GM21529 (cell line): Measurements from ENCODE around the gene ADAMTS8.
"Not testable (repeated sequence)": the region's sequence is repeated elsewhere in the genome, so short reads cannot be mapped to it uniquely, and the experiment has no call there.

Experiments used
- ATAC-seq: cut with Tn5 transposase; IDR thresholded peaks from one replicate; pipeline ENCODE4 v1.9.1; 2021; ENCODE audit not compliant: unreplicated experiment

Gene ADAMTS8

DNA sequence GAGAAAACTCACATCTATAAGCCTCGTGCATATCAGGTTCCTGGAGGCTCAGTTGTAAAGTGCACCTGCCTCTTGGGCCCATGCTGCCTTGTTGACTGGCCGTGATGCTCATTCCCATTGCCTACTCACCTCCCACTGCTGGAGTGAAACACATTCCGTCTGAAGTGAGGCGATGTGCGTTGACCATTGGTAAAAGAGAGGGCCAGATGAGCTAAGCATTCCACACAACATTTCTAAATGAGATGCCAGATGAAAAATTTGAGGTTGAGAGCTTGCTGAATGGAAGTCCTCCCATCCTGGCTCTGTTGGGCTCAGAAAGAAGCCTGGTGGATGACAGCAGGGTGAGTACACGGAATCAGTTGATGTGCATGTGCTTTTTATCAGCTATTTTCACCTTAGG lies 11.5 kb upstream of the ADAMTS8 start:
- no peak for ATAC-seq

DNA sequence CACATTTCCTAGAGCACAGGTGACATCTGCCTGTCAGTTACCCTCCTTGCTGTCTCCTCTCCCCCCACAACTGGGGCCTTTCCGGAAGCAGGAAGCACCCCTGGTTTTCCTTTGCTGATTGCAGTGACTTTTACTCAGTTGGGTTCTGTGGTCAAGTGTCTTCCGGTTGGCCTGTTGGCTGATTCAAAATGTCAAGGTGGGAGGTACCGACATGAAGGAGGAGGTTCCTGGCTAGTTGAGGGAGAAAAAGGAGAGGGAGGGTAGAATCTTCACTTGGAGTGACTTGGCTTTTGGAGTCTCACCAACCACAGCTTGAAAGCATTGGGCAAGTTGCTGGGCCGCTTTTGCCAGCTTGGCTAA lies 10.7 kb upstream of the ADAMTS8 start:
- peak; percentile 39 for ATAC-seq

DNA sequence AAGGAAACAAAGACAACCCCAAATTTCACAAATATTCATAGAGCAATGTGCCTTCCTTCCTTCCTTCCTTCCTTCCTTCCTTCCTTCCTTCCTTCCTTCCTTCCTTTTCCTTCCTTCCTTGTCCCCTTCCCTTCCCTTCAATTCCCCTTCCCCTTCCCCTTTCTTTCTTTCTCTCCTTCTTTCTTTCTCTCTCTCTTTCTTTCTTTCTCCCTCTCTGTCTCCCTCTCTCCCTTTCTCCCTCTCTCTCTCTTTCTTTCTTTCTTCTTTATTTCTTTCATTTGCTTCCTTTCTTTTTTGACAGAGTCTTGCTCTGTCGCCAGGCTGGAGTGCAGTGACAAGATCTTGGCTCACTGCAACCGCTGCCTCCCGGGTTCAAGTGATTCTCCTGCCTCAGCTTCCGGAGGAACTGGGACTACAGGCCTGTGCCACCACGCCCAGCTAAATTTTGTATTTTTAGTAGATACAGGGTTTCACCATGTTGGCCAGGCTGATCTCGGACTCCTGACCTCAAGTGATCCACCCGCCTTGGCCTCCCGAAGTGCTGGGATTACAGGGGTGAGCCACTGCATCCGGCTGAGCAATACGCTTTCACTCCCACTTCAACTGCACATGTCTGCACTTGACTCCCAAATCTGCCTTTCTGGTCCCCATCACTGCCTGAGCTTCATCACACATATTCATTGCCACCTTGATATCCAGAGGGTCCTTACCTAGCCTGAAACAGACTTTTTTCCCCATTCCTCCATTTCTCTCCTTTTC lies 10.2 kb upstream of the ADAMTS8 start:
- ATAC-seq = not testable (repeated sequence)

DNA sequence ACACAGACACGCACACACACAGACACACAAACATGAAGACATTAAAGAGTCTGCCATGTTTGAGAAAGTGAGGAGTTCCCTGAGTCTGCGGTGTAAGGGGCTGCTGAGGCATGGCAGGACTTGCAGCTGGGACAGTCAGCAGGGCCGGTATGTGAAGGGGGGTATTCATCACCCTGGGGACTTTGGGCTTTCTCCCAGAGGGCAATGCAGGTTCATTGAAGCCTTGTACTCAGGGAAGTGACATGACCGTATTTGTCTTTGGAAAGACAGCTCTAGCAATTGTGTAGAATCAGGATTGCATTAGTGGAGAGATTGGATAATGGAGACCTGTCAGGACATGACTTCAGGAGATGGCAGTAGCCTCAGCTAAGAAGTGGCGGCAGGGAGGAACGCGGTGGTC lies 9.4 kb upstream of the ADAMTS8 start:
- ATAC-seq = no peak

DNA sequence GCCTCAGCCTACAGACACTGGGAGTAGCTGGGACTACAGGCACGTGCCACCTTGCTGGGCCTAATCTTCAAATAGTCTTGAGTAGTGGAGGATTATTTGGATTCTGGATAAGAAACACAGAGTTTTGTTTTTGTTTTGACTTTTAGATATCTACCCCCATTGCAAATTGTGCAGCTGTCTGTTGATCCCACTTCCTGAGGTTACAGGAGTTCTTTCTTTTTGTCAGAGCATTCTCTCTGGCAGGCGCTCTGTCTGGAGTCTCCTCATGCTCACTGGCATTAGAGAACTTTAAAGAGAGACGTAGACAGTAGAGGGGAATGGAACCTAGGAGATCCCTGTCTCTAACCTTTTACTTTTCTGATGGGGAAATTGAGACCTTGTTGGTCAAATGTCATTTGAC lies 7.8 kb upstream of the ADAMTS8 start:
- ATAC-seq = no peak

DNA sequence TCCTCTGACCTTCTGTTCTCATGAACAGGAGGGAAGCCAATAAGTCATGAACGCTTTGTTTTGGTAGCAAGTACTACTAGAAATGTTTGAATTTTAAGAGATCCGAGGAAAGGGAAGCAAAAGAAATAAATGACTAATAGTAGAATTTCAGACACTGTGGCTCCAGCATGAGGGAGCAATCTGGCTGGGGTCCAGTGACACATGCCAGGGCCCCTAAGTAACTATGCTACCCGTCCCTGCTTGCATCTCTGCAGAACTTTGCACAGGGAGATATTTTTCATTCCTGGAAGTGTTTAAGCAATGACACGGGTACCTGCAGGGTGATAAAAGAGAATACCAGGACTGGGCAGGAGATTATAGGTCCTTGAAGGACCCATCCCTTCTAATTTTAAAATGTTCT lies 7.3 kb upstream of the ADAMTS8 start:
- ATAC-seq = no peak

DNA sequence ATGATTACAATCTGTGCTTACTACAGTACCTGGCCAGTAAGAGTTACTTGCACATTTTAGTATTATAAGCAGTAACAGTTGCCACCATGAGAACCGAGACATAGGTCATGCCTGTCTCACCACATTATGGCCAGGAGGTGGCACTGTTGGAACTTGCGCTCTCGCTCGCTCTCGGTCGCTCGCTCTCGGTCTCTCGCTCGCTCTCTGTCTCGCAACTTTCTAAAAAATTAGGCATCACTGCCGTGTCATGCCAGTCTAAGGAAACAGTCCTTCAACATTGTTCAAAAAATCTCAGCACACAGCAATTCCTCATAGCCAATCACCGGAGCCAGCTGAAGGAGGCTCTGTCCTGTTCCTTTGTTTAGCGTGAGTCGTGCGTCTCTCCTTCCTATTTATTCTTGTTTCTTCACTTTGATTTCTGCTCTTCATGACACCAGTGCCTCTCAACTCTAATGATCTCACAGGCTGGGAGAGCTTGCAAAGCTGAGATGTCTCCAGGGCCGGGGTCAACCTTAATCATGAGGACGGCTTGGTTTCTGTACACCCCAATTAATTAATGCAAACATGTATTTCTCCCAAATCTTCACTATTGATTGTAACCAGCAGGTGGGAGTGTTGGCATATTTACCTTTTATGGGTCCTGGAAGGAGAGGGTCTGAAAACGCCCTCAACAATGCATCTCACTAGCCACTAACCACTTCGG lies 6.3 kb upstream of the ADAMTS8 start:
- ATAC-seq = peak; percentile 85

DNA sequence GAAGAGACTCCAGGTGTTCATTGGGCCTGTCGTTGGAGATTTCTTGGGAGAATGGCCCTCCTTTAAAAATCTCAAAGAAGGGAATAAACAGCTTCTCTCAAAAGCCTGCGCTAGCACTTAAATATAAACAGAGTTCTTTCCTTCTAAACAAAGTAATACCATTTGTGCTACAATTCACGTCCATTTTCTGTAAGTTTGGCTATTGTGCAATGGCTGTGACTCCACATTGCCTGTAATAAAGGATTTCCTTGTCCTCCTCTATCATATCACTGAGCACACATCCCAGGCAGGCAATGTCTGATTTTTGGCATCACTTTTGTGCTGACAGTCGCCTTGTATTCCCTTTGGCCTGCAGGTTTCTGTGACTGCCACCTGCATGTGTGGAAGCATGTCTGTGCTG lies 4.9 kb upstream of the ADAMTS8 start:
- ATAC-seq = no peak

DNA sequence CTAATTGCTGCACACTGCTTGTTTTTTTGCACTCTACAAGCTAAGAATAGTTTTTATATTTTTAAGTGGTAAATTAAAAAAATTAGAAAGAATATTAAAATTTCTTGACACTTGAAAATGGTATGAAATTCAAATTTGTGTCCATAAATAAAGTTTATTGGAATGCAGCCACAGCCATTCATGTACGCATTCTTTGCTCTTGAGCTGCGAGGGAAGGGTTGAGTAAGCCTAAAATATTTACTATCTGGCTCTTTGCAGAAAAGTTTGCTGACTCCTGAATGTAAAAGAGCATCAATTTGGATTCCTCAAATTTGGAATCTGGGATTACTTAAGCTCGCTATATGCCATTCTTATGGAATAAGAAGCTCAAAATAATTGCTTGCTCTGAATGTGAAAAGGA lies 3.4 kb upstream of the ADAMTS8 start:
- ATAC-seq = no peak

DNA sequence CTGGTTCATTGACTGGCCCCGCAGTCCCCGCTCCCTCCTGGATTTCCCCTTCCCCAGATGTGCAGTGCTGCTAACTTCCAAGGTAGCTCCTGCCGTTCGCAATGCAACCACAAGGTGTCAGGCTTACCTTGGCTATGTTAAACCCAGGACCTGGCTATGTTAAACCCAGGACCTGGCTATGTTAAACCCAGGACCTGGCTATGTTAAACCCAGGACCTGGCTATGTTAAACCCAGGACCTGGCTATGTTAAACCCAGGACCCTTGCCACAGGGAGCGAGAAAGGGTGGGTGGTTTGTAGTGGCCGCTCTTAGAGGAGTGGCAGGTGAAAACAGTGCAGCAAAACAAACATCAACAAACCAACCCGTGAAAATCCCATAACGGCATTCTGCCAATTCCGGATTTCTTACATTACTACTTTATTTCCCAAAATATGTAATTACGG lies 2.9 kb upstream of the ADAMTS8 start:
- peak; percentile 67 for ATAC-seq

DNA sequence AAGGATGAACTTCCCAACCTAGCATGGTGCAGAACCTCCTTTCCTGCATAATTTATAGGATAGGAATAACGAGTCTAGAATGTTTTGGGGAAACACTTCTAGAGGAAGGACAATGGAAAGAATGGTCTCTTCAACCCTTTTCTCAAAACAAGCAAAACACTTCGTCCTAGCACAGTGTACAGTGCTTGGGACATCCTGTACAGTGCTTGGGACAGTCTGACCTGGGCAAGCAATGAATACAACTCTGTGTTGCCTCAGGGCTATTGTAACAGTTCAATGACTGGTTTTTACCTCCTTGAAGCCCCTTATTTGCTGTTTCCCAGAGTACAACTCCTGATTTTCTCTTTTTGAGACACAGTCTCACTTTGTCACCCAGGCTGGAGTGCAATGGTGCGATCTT lies 1.6 kb upstream of the ADAMTS8 start:
- no peak for ATAC-seq

DNA sequence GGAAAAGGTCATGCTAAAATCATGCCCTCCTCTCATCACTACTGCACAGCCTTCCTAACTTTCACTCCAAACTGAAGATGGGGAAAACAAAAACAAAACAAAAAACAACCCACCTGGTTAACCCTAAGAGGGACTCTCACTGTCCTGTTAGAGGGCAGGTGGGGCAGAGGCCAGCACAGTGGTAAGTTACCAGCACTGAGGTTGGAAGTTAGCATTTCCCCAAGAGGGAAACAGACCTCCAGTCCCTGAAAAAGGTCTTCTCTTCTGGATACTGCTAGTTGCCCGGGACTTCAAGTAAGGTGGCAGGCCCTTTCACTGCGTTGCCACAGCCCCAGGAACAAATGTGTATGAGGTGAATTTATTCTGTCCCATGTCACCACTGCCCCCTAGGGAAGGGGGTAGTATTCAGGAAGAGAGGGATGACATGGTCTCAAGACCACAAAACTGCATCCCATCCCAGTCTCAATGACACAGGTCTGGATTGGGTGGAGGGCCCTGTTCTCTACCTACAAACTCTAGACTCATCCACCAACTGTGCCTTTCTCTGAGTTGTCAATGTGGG lies 792 bp upstream of the ADAMTS8 start:
- ATAC-seq = no peak

DNA sequence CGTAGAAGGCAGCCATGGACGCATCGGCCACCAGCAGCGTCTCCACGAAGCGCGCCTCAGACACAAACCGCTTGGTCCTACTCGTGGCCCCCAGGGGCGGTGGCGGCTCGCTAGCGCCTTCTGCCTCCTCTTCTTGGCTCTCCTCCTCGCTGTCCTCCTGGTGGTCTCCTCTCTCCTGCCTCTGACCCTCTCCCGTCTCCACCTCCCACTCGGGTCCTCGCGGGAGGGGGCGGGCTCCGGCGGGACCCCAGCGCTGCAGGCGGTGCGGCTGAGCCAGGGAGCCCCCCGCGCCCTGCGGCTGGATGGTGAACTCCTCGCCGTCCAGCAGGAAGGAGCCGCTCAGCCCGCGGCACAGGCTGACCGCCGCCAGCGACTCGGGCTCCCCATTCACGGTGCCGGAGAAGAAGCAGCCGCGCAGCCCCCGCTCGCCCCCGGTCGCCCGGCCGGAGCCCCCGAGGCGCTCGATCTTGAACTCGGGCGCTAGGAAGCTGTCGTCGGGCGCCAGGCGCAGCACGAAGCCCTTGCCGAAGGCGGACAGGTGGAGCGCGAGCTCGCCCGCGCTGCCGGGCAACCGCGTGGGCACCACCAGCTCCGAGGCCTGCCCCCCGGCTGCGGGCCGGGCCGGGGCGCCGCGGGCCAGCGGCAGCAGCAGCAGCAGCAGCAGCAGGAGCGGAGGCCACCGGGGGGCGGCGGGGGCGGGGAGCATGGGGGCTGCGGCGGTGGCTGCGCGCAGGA lies 661 bp downstream of the ADAMTS8 start:
- no peak for ATAC-seq

DNA sequence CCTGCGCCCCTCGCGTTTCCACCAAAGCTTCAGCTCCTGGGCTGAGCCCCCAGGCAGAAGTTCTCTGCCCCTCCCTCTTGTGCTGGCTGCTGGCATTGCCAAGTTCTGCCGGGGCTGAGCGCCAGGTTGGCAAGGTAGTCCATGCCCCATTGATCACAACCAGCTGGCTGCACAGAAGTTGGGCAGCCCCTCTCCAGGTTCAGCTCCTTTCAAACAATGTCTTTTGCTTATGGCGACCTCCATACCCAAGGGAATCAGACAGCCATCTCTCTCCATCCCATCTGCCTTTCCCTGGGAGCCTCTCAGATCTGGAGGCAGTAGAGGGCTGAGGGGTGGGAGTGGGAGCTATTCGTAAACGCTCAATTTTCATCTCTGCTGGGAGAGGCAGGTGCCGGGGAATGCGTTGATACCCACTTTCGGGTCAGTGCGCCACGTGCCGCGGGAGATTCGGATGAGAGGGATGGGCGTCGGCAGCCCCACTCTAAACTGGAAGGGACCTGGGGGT lies 1.5 kb downstream of the ADAMTS8 start:
- ATAC-seq = no peak

DNA sequence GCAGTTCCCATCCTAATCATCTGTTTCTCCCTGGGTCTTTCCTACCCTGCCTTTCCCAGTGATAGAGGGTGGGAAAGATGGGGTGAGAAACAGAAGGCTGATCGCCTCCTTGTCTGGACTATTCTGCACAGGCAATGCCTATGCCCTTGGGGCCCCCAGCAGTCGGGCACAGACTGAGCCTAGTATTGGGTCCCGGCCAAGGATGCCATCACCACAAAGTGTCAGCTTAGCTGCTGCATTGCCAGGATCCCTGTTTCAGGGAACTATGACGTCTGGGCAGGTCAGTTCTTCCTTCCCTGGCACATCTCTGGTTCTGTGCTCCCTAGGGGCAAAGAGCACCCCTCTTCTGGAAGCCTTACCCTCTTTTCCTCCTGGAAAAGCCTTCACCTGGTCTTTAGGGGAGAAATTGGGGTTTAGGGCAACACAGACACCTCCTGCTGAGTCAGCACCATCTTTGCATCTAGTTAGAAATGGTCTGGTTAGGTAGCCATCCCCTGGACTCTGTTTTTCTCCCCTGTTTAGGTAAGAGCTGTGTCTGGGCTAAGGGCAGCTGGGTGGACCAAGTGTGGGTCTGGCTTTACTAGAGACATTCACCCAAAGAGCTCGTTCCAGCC lies 2.1 kb downstream of the ADAMTS8 start:
- no peak for ATAC-seq

DNA sequence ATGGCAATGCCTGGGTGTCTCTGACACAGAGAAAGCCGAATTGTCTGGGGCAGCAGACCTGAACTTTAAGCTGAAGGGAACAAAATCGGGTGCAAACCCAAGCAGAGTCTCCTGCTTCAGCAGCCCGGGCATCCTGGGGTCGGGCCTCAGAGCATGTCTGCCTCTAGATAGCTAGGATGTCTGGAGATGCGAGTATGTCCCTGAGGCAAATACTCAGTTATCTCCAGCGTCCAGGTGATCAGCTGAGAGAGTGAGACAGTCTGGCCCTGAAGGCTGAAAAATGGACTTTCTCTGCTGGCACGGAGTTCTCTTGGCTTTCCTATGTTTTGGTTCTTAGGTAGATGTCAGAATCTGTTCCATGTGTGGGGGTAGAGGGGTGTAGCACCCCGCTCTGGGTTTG lies 3.3 kb downstream of the ADAMTS8 start:
- no peak for ATAC-seq

DNA sequence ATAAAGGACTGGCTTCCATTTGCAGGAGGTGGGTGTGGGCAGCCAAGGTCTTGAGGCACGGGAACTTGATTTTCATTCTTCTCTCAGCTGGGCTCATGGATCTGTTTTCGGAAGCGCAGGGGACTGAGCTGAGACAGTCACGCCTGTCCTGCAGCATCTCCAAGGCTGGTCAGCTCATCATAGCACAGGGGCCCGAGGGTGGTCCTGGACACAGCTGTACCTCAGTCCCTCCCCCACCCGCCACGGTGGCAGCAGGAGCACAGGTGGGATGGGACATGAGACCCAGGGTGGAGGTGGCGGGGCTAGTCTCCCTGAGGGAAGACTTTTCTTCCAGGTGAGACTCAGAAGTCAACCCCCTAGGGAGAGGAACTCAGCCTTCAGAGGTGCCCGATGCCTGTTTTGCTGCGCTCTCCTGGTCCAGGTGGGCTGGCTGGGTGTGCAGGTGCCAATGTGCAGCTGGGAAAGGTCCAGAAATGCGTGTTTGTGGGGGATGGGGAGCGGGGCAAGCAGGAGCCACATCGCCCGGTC lies 3.7 kb downstream of the ADAMTS8 start:
- no peak for ATAC-seq

DNA sequence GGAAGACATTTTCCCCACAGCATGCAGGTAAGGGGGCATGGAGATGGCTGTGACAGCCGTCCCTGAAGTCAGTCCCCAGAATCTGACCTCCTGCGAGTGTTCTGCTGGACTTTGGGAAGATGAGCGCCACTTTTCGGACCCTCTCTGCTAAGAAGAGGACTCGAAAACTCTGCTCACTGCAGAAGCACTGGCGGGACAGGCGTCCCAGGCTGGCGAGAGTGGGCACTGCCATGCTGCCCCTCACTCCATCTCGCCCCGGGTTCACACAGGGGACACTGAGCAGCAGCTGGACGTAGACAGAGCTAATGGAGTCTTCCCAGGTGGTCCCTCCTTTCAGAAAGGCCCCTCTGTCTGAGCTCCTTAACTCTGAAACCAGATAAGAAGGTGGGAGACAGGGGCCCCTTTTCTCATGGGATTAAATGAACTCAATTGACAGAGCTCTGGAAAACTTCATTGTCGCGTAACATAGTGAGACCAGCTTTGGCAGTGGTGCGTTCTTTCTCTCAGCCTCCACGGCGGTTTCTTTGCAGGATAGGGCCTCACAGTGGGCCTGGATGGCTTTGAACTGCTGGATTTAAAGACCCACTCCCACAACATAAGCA lies 4.8 kb downstream of the ADAMTS8 start:
- ATAC-seq = no peak

DNA sequence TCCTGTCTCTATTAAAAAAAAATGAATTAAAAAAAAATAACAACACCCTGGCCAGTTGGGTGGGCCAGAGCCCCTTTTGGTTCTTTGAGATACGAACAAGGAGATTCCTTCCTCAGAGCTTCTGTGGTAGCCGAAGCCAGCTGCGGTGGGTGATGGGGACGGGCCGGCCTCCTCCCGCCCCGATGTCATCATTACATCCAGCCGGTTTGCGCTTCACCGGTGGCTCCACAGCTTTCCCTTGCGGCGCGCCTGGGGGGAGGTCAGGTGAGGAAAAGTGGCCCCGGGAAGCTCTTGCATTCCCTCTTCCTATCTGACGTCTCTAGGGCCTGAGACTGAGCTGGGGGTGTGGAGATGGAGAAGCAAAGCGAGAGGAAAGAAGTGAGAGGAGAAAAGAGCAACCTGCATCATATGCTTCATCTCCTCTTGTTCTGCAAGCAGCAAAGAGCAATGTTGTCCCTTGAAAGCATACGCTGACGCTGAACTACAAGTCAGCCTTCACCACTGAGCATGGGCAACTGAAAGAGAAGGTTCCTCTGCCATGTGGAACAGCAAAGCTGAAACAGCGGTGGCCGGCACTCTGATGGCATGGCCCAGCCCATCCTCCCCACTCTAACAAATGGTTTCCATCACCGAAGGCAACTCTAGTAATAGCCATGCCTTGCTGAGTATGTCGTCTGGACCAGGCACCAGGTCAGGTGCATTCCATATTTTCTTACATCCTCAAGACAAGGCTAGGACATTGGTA lies 6.0 kb downstream of the ADAMTS8 start:
- ATAC-seq = no peak

DNA sequence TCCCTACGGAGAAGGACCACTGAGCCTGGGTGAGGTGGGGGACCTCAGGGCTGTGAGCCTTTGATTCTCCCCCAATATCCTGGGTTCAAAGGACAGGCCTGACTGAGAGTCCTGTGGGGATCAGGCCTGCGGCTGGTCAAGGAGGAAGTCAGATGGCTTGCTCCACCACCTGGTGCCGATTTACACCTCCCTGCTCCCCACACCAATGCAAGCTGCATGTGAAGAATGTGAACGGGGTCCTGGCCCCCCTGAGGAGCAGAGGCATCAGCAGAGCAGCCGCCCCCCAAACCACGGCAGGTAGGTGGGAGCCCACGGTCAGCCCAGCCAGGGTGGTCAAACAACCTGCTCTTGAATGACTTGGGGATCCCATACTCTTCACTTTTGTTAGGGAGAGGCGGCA lies 6.7 kb downstream of the ADAMTS8 start:
- ATAC-seq = no peak
